HEK293 (cell line): Measurements from ENCODE around the gene TNFRSF1A.
A peak's percentile ranks its signal among the peaks of the same experiment; 100 is the strongest.

ENCODE experiments used
- CTCF ChIA-PET: fragments of 350-600 bp; formaldehyde crosslinking; extraction: SDS; loops from one replicate; lab custom pipeline; 2021; ENCODE audit warnings: antibody characterized with exemption; lab: Yijun Ruan, JAX
- POLR2A ChIA-PET: fragments of 300-600 bp; formaldehyde crosslinking; extraction: SDS; loops from one replicate; lab custom pipeline; 2020; ENCODE audit warnings: antibody characterized with exemption, inconsistent platforms; lab: Yijun Ruan, JAX
- H3K27ac ChIP-seq: fragments of 200-500 bp; sonication (Bioruptor generic); 2 replicates; pipeline ENCODE4 v1.5.1; 2014; ENCODE audit warnings: low read depth, low read length, control low read depth, inconsistent platforms; ENCODE audit errors: extremely low read depth
- H3K36me3 ChIP-seq, 2 experiments: fragments of 200-500 bp in 1 of 2; sonication (Bioruptor generic) in 1 of 2; 1 replicate in 1 of 2; 2 replicates in 1 of 2; pipeline ENCODE4 v1.5.1; 2014 to 2017; ENCODE audit warnings: inconsistent platforms in 2 of 2, low read length in 2 of 2; ENCODE audit not compliant: control insufficient read depth in 2 of 2, insufficient read depth in 1 of 2
- H3K4me1 ChIP-seq: fragments of 200-500 bp; sonication (Bioruptor generic); 2 replicates; pipeline ENCODE4 v1.5.1; 2014; ENCODE audit warnings: mild to moderate bottlenecking, low read length, inconsistent platforms; ENCODE audit not compliant: control insufficient read depth, insufficient read depth
- H3K4me3 ChIP-seq: 2 replicates; pipeline ENCODE4 v1.5.1; 2011; ENCODE audit warnings: low read depth, mild to moderate bottlenecking, control low read depth, low read length, moderate library complexity
- H3K9me3 ChIP-seq: fragments of 200-500 bp; sonication (Bioruptor generic); 2 replicates; pipeline ENCODE4 v1.5.1; 2014; ENCODE audit warnings: low read depth, low read length, inconsistent platforms; ENCODE audit not compliant: control insufficient read depth, insufficient read depth
- EGR2 ChIP-seq: fragments of 450-650 bp; formaldehyde crosslinking; IDR thresholded peaks from 2 replicates; pipeline ENCODE4 v1.5.1; 2016; ENCODE audit warnings: low read depth, missing biosample characterization, missing genetic modification characterization
- GLIS1 ChIP-seq: fragments of 450-650 bp; formaldehyde crosslinking; IDR thresholded peaks from 2 replicates; pipeline ENCODE4 v1.5.1; 2016; ENCODE audit warnings: missing biosample characterization, missing genetic modification characterization
- IKZF3 ChIP-seq: fragments of 450-650 bp; IDR thresholded peaks from 2 replicates; pipeline ENCODE4 v1.5.0; 2018; ENCODE audit warnings: missing biosample characterization, mild to moderate bottlenecking, missing genetic modification characterization, moderate library complexity
- KLF1 ChIP-seq: fragments of 450-650 bp; formaldehyde crosslinking; IDR thresholded peaks from 2 replicates; pipeline ENCODE4 v1.5.1; 2016; ENCODE audit warnings: missing biosample characterization, missing genetic modification characterization
- KLF8 ChIP-seq: fragments of 450-650 bp; formaldehyde crosslinking; IDR thresholded peaks from 2 replicates; pipeline ENCODE4 v1.5.1; 2016; ENCODE audit warnings: missing biosample characterization, missing genetic modification characterization
- MZF1 ChIP-seq: fragments of 450-650 bp; formaldehyde crosslinking; IDR thresholded peaks from 2 replicates; pipeline ENCODE4 v1.5.1; 2017; ENCODE audit warnings: missing biosample characterization, missing genetic modification characterization, borderline replicate concordance
- OSR2 ChIP-seq: fragments of 450-650 bp; formaldehyde crosslinking; IDR thresholded peaks from 2 replicates; pipeline ENCODE4 v1.5.1; 2016; ENCODE audit warnings: missing biosample characterization, missing genetic modification characterization
- PRDM10 ChIP-seq: fragments of 450-650 bp; formaldehyde crosslinking; IDR thresholded peaks from 2 replicates; pipeline ENCODE4 v1.5.1; 2016; ENCODE audit warnings: missing biosample characterization, missing genetic modification characterization
- SCRT2 ChIP-seq: fragments of 450-650 bp; formaldehyde crosslinking; IDR thresholded peaks from 2 replicates; pipeline ENCODE4 v1.5.1; 2016; ENCODE audit warnings: missing biosample characterization, missing genetic modification characterization
- ZBTB48 ChIP-seq: fragments of 450-650 bp; formaldehyde crosslinking; IDR thresholded peaks from 2 replicates; pipeline ENCODE4 v1.5.1; 2016; ENCODE audit warnings: missing biosample characterization, missing genetic modification characterization
- ZBTB6 ChIP-seq: fragments of 450-650 bp; formaldehyde crosslinking; IDR thresholded peaks from 2 replicates; pipeline ENCODE4 v1.5.1; 2017; ENCODE audit warnings: missing biosample characterization, missing genetic modification characterization
- ZNF114 ChIP-seq: fragments of 450-650 bp; formaldehyde crosslinking; IDR thresholded peaks from 2 replicates; pipeline ENCODE4 v1.5.0; 2017; ENCODE audit warnings: missing biosample characterization, missing genetic modification characterization
- ZNF223 ChIP-seq: fragments of 450-650 bp; formaldehyde crosslinking; IDR thresholded peaks from 2 replicates; pipeline ENCODE4 v1.5.1; 2016; ENCODE audit warnings: missing biosample characterization, missing genetic modification characterization
- ZNF24 ChIP-seq: fragments of 450-650 bp; formaldehyde crosslinking; IDR thresholded peaks from 2 replicates; pipeline ENCODE4 v1.5.1; 2016; ENCODE audit warnings: missing biosample characterization, missing genetic modification characterization
- ZNF350 ChIP-seq: fragments of 450-650 bp; formaldehyde crosslinking; IDR thresholded peaks from 2 replicates; pipeline ENCODE4 v1.5.0; 2017; ENCODE audit warnings: missing biosample characterization, mild to moderate bottlenecking, missing genetic modification characterization
- ZNF354C ChIP-seq: fragments of 450-650 bp; formaldehyde crosslinking; IDR thresholded peaks from 2 replicates; pipeline ENCODE4 v1.5.1; 2016; ENCODE audit warnings: missing biosample characterization, missing genetic modification characterization, low read depth, borderline replicate concordance
- ZNF518A ChIP-seq: fragments of 450-650 bp; formaldehyde crosslinking; conservative IDR thresholded peaks from 2 replicates; pipeline ENCODE4 v1.5.1; 2016; ENCODE audit warnings: low read depth, missing biosample characterization, missing genetic modification characterization
- ZNF610 ChIP-seq: fragments of 450-650 bp; formaldehyde crosslinking; IDR thresholded peaks from 2 replicates; pipeline ENCODE4 v1.5.1; 2016; ENCODE audit warnings: missing biosample characterization, missing genetic modification characterization, borderline replicate concordance
- ZNF639 ChIP-seq: fragments of 450-650 bp; formaldehyde crosslinking; IDR thresholded peaks from 2 replicates; pipeline ENCODE4 v1.5.1; 2016; ENCODE audit warnings: missing biosample characterization, missing genetic modification characterization
- ZNF645 ChIP-seq: fragments of 450-650 bp; formaldehyde crosslinking; IDR thresholded peaks from 2 replicates; pipeline ENCODE4; 2016; ENCODE audit warnings: missing biosample characterization, missing genetic modification characterization
- ZNF76 ChIP-seq: fragments of 450-650 bp; formaldehyde crosslinking; IDR thresholded peaks from 2 replicates; pipeline ENCODE4; 2016; ENCODE audit warnings: low read depth, missing biosample characterization, missing genetic modification characterization, borderline replicate concordance

TNFRSF1A gene

GRCh38 chr12:6370994-6371754, 29.3 kb upstream of the TNFRSF1A start:
- ChIA-PET POLR2A (interaction anchor here (0.6 to 3.4 kb wide), 14 partner anchors 8 to 481 kb away, joined by 3 to 37 read pairs (median 4); partner anchors contain the start of genes GAPDH, TNFRSF1A, USP5 and VAMP1), CTCF (interaction anchor here (0.6 to 3.0 kb wide), 9 partner anchors 10 to 502 kb away, joined by 3 to 23 read pairs (median 4); partner anchors contain the start of gene SPSB2)
- H3K4me3 ChIP-seq = no peak overlapping the region
- TF ChIP-seq ZNF518A (tag by site-specific recombination) = no peak
- TF ChIP-seq ZNF350 (tag by site-specific recombination) = no peak
- no peak for TF ChIP-seq ZNF610
- peak; percentile 20; the same call in 1 of the 2 replicates for TF ChIP-seq ZBTB48 (tag by site-specific recombination)
- peak; percentile 97 for TF ChIP-seq OSR2 (tag by site-specific recombination)
- TF ChIP-seq ZBTB6 (tag by site-specific recombination) = no peak
- no peak for TF ChIP-seq ZNF76 (tag by site-specific recombination)
- peak; percentile 65 for TF ChIP-seq IKZF3
- no peak for TF ChIP-seq KLF8 (tag by site-specific recombination)
- TF ChIP-seq EGR2 = peak; percentile 56; the same call in 1 of the 2 replicates
- TF ChIP-seq SCRT2 = peak; percentile 78
- TF ChIP-seq ZNF354C (tag by site-specific recombination) = no peak
- TF ChIP-seq ZNF24 = peak; percentile 20; the same call in 1 of the 2 replicates
- no peak for TF ChIP-seq ZNF223 (tag by site-specific recombination)
- 0 out of 2 replicates have a peak, but pooled peaks have one; percentile 27 for TF ChIP-seq MZF1 (tag by site-specific recombination)
- TF ChIP-seq PRDM10 (tag by site-specific recombination) = peak; percentile 30
- no peak for TF ChIP-seq ZNF114 (tag by site-specific recombination)
- TF ChIP-seq GLIS1 (tag by site-specific recombination) = peak; percentile 99
- TF ChIP-seq ZNF645 (tag by site-specific recombination) = no peak
- TF ChIP-seq ZNF639 = 0 out of 2 replicates have a peak, but pooled peaks have one; percentile 28
- peak; percentile 57 for TF ChIP-seq KLF1 (tag by site-specific recombination)

More at GRCh38 chr12:6370994-6371754, 29.3 kb upstream of the TNFRSF1A start:
- Histone ChIP-seq H3K36me3 (no peaks in the 10 kb centered on the region), H3K4me1 (peaks cover 22% of the 10 kb centered on the region), H3K27ac (peak overlapping the region; percentile 75), H3K9me3 (no peaks in the 10 kb centered on the region)
